Gastroesophageal sphincter (tissue), 3 donors: ENCODE results near the gene GPLD1.

Experiments
- CTCF ChIP-seq, 4 experiments: fragments of 200-600 bp in 2 of 4; fragments of 450-650 bp in 2 of 4; sonication (generic) in 1 of 4; IDR thresholded peaks; one replicate each; pipeline ENCODE4 v1.5.1; 2017 to 2019; ENCODE audit warnings: antibody characterized with exemption in 4 of 4, mild to moderate bottlenecking in 2 of 4, moderate library complexity in 2 of 4
- EP300 ChIP-seq: sonication (generic); formaldehyde crosslinking; IDR thresholded peaks from one replicate; pipeline ENCODE4 v1.6.1; 2017; ENCODE audit warnings: antibody characterized with exemption, mild to moderate bottlenecking
- POLR2A ChIP-seq, 2 donors: fragments of 450-650 bp; IDR thresholded peaks; one replicate each; pipeline ENCODE4 v1.6.1; 2017; ENCODE audit warnings: antibody characterized with exemption in 2 of 2, mild to moderate bottlenecking in 2 of 2, moderate library complexity in 1 of 2
- POLR2AphosphoS5 ChIP-seq: sonication (generic); formaldehyde crosslinking; IDR thresholded peaks from one replicate; pipeline ENCODE4 v1.6.1; 2017; ENCODE audit warnings: antibody characterized with exemption

DNA sequence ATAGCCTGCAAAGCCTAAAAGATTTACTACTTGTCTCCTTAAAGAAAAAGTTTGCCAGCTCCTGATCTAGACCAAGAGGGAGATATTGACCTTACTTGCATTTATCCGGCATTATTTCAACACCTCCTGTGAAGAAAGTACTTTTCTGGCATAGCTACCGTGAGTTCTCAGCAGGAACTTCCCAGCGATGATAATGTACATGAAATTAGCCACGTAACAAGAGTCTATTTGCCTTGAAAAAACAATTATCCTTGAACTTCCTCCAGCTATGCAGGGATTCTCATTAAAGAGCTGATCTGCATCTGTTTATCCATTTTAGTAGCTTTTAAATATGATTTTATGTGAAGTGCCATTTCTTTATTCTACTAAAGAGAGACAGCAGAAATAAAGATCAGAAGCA lies 47.1 kb upstream of the GPLD1 start:
- TF ChIP-seq CTCF (IDR thresholded peaks at IDR 0.05) (no peak), POLR2A (IDR thresholded peaks at IDR 0.05) (no peak), POLR2AphosphoS5 (no peak), EP300 (no peak)
